Cardiac fibroblast (primary cell): ENCODE measurements around the gene FUZ.

Source experiments
- DNase-seq, 2 donors: peaks; one replicate each; pipeline versions ENCODE4 v3.0.0 to v3.0.0-alpha.2; 2010; ENCODE audit warnings: low read depth in 2 of 2
- H3K4me3 ChIP-seq, 2 donors: replicated peaks in 1 of 2; 1 replicate in 1 of 2; 2 replicates in 1 of 2; pipeline ENCODE4 v1.5.1; 2011; ENCODE audit warnings: low read depth in 2 of 2, low read length in 2 of 2, mild to moderate bottlenecking in 2 of 2, moderate library complexity in 1 of 2
- TF ChIP-seq, protein P1 (sequence below): IDR thresholded peaks from one replicate; pipeline ENCODE4 v1.5.1; 2011; ENCODE audit warnings: low read depth, mild to moderate bottlenecking, low read length, inconsistent platforms

The FUZ gene

DNA sequence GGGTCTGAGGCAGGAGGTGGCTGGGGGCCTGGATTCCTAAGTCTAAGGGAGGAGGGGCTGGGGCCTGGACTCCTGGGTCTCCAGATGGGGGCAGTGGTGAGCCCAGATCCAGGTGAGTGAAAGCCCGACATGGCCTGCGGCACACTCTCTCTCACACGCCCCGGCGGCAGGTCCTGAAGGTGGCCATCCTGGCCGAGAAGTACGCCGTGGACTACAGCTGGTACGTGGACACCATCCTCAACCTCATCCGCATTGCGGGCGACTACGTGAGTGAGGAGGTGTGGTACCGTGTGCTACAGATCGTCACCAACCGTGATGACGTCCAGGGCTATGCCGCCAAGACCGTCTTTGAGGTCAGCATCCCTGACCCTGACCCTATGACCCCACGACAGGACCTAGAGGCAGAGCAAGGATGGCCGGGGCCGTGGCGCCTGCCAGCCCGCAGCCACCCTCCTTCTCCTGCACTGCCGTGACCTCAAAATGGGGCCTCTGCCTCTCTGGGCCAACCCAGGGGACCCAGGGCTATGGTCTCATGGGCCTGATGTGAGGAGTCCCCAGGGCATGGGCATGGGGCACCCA lies 13.2 kb downstream of the FUZ start:
- no peak for DNase-seq
- TF ChIP-seq, protein P1, sequence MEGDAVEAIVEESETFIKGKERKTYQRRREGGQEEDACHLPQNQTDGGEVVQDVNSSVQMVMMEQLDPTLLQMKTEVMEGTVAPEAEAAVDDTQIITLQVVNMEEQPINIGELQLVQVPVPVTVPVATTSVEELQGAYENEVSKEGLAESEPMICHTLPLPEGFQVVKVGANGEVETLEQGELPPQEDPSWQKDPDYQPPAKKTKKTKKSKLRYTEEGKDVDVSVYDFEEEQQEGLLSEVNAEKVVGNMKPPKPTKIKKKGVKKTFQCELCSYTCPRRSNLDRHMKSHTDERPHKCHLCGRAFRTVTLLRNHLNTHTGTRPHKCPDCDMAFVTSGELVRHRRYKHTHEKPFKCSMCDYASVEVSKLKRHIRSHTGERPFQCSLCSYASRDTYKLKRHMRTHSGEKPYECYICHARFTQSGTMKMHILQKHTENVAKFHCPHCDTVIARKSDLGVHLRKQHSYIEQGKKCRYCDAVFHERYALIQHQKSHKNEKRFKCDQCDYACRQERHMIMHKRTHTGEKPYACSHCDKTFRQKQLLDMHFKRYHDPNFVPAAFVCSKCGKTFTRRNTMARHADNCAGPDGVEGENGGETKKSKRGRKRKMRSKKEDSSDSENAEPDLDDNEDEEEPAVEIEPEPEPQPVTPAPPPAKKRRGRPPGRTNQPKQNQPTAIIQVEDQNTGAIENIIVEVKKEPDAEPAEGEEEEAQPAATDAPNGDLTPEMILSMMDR: no peak
- H3K4me3 ChIP-seq: no peak overlapping the region

DNA sequence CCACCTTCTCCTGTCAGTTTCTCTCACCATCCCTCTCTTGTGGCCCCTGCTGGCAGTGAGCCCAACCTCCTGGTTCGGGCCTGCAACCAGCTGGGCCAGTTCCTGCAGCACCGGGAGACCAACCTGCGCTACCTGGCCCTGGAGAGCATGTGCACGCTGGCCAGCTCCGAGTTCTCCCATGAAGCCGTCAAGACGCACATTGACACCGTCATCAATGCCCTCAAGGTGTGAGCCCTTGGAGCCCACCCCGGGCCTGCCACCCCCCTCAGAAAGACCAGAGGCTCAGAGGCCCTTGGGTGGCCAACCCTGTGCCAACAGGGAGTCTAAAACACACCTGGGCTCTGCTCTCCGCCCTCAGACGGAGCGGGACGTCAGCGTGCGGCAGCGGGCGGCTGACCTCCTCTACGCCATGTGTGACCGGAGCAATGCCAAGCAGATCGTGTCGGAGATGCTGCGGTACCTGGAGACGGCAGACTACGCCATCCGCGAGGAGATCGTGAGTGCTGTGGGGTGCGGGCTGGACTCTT lies 13.8 kb downstream of the FUZ start:
- no peak for DNase-seq
- TF ChIP-seq, protein P1: no peak
- H3K4me3 ChIP-seq: no peak overlapping the region

DNA sequence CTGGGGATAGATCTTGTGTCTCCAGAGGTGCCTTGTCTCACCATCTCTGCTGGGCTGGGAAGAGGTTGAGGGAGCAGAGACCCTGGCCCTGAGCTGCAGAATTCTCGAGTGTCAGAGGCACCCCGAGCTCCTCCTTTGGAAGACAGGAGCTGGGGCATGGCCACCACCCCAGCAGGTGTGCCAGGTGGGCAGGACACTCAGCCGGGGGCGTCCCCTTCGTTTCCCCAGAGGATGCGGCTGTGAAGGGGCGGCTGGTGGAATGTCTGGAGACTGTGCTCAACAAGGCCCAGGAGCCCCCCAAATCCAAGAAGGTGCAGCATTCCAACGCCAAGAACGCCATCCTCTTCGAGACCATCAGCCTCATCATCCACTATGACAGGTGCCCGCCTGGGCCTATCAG lies 14.5 kb downstream of the FUZ start:
- DNase-seq: no peak
- H3K4me3 ChIP-seq: no peak overlapping the region
- TF ChIP-seq, protein P1: no peak

DNA sequence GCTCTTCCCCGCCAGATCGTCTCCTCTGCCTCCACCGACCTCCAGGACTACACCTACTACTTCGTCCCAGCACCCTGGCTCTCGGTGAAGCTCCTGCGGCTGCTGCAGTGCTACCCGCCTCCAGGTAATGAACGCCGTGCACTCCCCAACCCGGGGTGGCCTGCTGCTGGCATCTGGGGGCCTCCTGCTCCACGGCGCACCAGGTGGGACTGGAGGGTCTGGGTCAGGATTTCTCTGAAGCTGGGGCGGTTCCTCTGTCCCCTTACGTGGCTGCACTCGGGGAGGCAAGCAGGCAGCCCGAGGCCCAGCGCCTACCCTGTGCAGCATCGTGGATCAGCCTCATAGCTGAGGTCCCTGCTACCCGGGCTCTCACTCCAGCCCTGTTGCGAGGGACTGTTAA lies 17.5 kb downstream of the FUZ start:
- H3K4me3 ChIP-seq: no peak overlapping the region
- DNase-seq: no peak
- TF ChIP-seq, protein P1: no peak

DNA sequence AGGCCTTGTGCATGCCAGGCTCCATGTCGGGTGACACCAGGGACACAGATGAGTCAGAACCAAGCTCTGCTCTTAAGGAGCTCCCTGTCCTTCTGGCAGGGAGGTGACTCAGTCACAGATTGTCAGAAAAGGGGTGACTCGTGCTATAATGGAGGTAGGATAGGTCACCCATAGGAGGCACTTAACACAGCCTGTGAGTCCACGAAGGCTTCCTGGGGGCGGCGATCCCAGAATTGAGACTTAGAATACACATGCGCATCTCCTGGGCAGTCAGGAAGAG lies 19.6 kb downstream of the FUZ start:
- no peak for DNase-seq
- no peak overlapping the region for H3K4me3 ChIP-seq
- TF ChIP-seq, protein P1: no peak

DNA sequence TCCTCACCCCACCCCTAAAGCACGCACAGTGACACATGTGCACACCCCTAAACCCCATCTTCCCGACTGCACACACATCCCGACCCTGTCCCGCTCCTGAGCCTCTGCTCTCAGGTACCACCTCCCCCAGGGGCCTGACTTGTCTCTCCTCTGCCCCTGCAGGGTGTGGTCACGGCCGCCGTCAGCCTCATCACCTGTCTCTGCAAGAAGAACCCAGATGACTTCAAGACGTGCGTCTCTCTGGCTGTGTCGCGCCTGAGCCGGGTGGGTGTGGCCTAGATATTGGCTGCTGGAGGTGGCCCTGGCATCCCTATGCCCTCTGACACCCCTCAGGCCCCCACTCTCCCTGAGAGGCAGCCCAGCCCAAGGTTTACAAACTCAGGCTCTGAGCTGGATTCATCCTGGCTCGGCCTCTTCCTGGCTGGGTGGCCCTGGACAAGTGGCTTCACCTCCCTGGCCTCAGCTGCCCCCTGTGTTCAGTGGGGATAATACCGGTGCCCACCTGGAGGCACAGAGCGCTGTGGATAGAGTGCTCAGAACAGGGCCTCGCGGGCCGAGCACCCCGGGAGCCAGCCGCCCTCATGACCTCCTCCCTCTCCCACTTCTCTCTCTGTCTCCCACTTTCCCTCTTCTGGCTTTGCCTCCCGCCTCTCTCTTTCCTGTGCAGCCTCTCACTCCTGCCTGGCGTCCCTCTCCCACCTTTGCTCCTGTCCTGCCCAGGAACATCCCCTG lies 20.1 kb downstream of the FUZ start:
- no peak for DNase-seq
- H3K4me3 ChIP-seq: no peak overlapping the region
- TF ChIP-seq, protein P1: no peak
